HepG2 (cell line): ENCODE measurements around the gene KCNMA1. TPM values are rescaled to one million over a fixed set of nuclear protein-coding genes. Genes with fewer than 3 reads are reported as not detected.

Experiments
- ATAC-seq: fragments of 200-7000 bp; cut with Tn5 transposase; 3 replicates; pipeline ENCODE4 v1.9.1; 2020; ENCODE audit warnings: mild to moderate bottlenecking, moderate library complexity
- BruUV-seq: library from RNA; stranded (reverse); fragments of 400-500 nt; replicated peaks from 2 replicates; lab custom pipeline; 2021; lab: Mats Ljungman, UMichigan
- CTCF ChIA-PET: fragments of 300-600 bp; formaldehyde crosslinking; extraction: SDS; loops from one replicate; lab custom pipeline; 2021; ENCODE audit warnings: low total read pairs, inconsistent platforms, low intra/inter-chr PET ratio; lab: Yijun Ruan, JAX
- POLR2A ChIA-PET: fragments of 350-600 bp; sonication (Branson Sonifier 250); formaldehyde crosslinking; loops from one replicate; lab custom pipeline; 2020; ENCODE audit warnings: antibody characterized with exemption, inconsistent platforms; lab: Yijun Ruan, JAX
- DNase-seq: peaks from one replicate; pipeline ENCODE4 v3.0.0-alpha.2; 2015; ENCODE audit warnings: low spot score
- FAIRE-seq: peaks from 3 replicates; lab custom pipeline; 2011; peaks lifted over from hg19 to GRCh38; lab: Jason Lieb, UNC
- H2AFZ ChIP-seq: one replicate; pipeline ENCODE4 v1.6.1; 2011; ENCODE audit warnings: low read length, inconsistent platforms
- H3K27ac ChIP-seq: fragments of 300-600 bp; 3 replicates; pipeline ENCODE4 v1.8.0; 2011; ENCODE audit warnings: mixed run types, mild to moderate bottlenecking, mixed read lengths, low read length, inconsistent platforms; ENCODE audit not compliant: insufficient read depth; ENCODE audit errors: extremely low read length
- H3K27me3 ChIP-seq, 2 experiments: fragments of 200-600 bp in 1 of 2; 2 replicates in 1 of 2; 3 replicates in 1 of 2; pipeline versions ENCODE4 v1.6.0 to v1.8.0; 2011; ENCODE audit warnings: low read length in 2 of 2, mild to moderate bottlenecking in 2 of 2, moderate library complexity in 2 of 2, inconsistent platforms in 1 of 2; ENCODE audit not compliant: insufficient read depth in 2 of 2, control insufficient read depth in 1 of 2
- H3K36me3 ChIP-seq, 2 experiments: fragments of 200-600 bp in 1 of 2; replicated peaks in 1 of 2; 2 replicates in 1 of 2; 3 replicates in 1 of 2; pipeline versions ENCODE4 v1.5.1 to v1.8.0; 2011; ENCODE audit warnings: low read length in 2 of 2, inconsistent platforms in 1 of 2; ENCODE audit not compliant: insufficient read depth in 2 of 2, control insufficient read depth in 1 of 2
- H3K4me1 ChIP-seq: 2 replicates; pipeline ENCODE4 v1.5.1; 2012; ENCODE audit warnings: low read length, inconsistent platforms; ENCODE audit not compliant: insufficient read depth
- H3K4me2 ChIP-seq: 2 replicates; pipeline ENCODE4 v1.6.0; 2011; ENCODE audit warnings: low read depth, low read length, inconsistent platforms
- H3K4me3 ChIP-seq, 3 experiments: fragments of 200-600 bp in 1 of 3; sonication (generic), shearing (Covaris generic) in 1 of 3; replicated peaks in 1 of 3; 2 replicates each; pipeline ENCODE4 v1.5.1; 2011 to 2016; ENCODE audit warnings: low read length in 3 of 3, inconsistent platforms in 2 of 3, low read depth in 2 of 3, mild to moderate bottlenecking in 2 of 3, control low read depth in 1 of 3, mixed read lengths in 1 of 3; ENCODE audit not compliant: insufficient read depth in 1 of 3
- H3K79me2 ChIP-seq: one replicate; pipeline ENCODE4 v1.6.1; 2011; ENCODE audit warnings: low read length, inconsistent platforms; ENCODE audit not compliant: insufficient read depth
- H3K9ac ChIP-seq: 2 replicates; pipeline ENCODE4 v1.6.0; 2011; ENCODE audit warnings: mild to moderate bottlenecking, low read depth, low read length, inconsistent platforms; ENCODE audit not compliant: insufficient read depth
- H3K9me3 ChIP-seq: 2 replicates; pipeline ENCODE4 v1.5.1; 2012; ENCODE audit warnings: mild to moderate bottlenecking, low read length
- H4K20me1 ChIP-seq: 2 replicates; pipeline ENCODE4 v1.6.0; 2011; ENCODE audit warnings: inconsistent platforms, mild to moderate bottlenecking, low read length, moderate library complexity; ENCODE audit not compliant: insufficient read depth
- ARNT ChIP-seq: fragments of 450-650 bp; IDR thresholded peaks from 2 replicates; pipeline ENCODE4 v1.6.1; 2017
- KDM1A ChIP-seq: IDR thresholded peaks from 2 replicates; pipeline ENCODE4 v1.6.1; 2016; ENCODE audit warnings: missing compliant biosample characterization
- MTA1 ChIP-seq: sonication (generic); formaldehyde crosslinking; IDR thresholded peaks from 2 replicates; pipeline ENCODE4 v1.4.0; 2020; ENCODE audit warnings: missing genetic modification reagents, mild to moderate bottlenecking, borderline replicate concordance
- SALL1 ChIP-seq: sonication (generic); formaldehyde crosslinking; IDR thresholded peaks from 2 replicates; pipeline ENCODE4 v1.8.0; 2022; ENCODE audit warnings: mild to moderate bottlenecking, missing genetic modification reagents
- SOX6 ChIP-seq, 2 experiments: fragments of 450-650 bp in 1 of 2; sonication (generic) in 1 of 2; formaldehyde crosslinking in 1 of 2; IDR thresholded peaks; 2 replicates each; pipeline versions ENCODE4 v1.4.0 to v1.6.1; 2017 to 2020; ENCODE audit warnings: antibody characterized with exemption in 1 of 2, mild to moderate bottlenecking in 1 of 2, missing genetic modification reagents in 1 of 2
- ZNF138 ChIP-seq: sonication (generic); formaldehyde crosslinking; IDR thresholded peaks from 2 replicates; pipeline ENCODE4 v1.5.0; 2020; ENCODE audit warnings: mild to moderate bottlenecking, low read depth, missing genetic modification reagents
- ZNF331 ChIP-seq: sonication (generic); formaldehyde crosslinking; IDR thresholded peaks from 2 replicates; pipeline ENCODE4 v1.4.0; 2020; ENCODE audit warnings: missing genetic modification reagents
- ZNF615 ChIP-seq: sonication (generic); formaldehyde crosslinking; IDR thresholded peaks from 2 replicates; pipeline ENCODE4 v1.5.0; 2020; ENCODE audit warnings: mild to moderate bottlenecking, missing genetic modification reagents, borderline replicate concordance
- ZNF652 ChIP-seq: IDR thresholded peaks from 2 replicates; pipeline ENCODE4 v1.6.1; 2016; ENCODE audit warnings: low read depth, borderline replicate concordance
- ZNF775 ChIP-seq: sonication (generic); formaldehyde crosslinking; IDR thresholded peaks from 2 replicates; pipeline ENCODE4 v1.4.0; 2020; ENCODE audit warnings: missing genetic modification reagents, mild to moderate bottlenecking, moderate library complexity, borderline replicate concordance
- ZNF776 ChIP-seq: sonication (generic); formaldehyde crosslinking; IDR thresholded peaks from 2 replicates; pipeline ENCODE4 v1.4.0; 2020; ENCODE audit warnings: mild to moderate bottlenecking, missing genetic modification reagents
- WGBS: methylation state at CpG from one replicate; pipeline ENCODE4 v1.1.6; 2017; ENCODE audit warnings: low lambda C conversion rate; 5-methylcytosine and 5-hydroxymethylcytosine counted together
- in situ Hi-C: cut with HindIII; loops from 2 replicates; pipeline ENCODE4 v1.10.0; 2017; ENCODE audit warnings: low pct_unique_long_range_greater_than_20kb; ENCODE audit not compliant: extremely low pct_ligation_motif_present
- intact Hi-C: fragments of 100-400 bp; cut with micrococcal nuclease; formaldehyde crosslinking; loops from one replicate; pipeline ENCODE4 v1.10.0; 2022; ENCODE audit not compliant: unreplicated experiment
- polyA plus RNA-seq, 8 experiments: library from polyadenylated mRNA; depleted of rRNA in 3 of 8; stranded (reverse) in 7 of 8; unstranded in 1 of 8; fragments of >200 nt; fragmentation: Illumina TruSeq in 4 of 8; extraction: Trizol in 4 of 8; gene quantifications; 2 replicates each; pipeline versions ENCODE4 v1.2.1 to v1.2.3, GENCODE V29; 2011 to 2016; ENCODE audit warnings: low read depth in 4 of 8, missing spikeins in 1 of 8, mixed read lengths in 1 of 8; ENCODE audit not compliant: insufficient read depth in 1 of 8
- total RNA-seq, 5 experiments: library from RNA; depleted of rRNA; stranded (reverse); fragments of >200 nt; fragmentation: Illumina TruSeq; extraction: Trizol; gene quantifications; 2 replicates each; pipeline ENCODE4 v1.2.3, GENCODE V29; 2016; ENCODE audit warnings: low read depth in 1 of 5
- TF ChIP-seq, protein P1 (sequence below): sonication (generic); formaldehyde crosslinking; IDR thresholded peaks from 2 replicates; pipeline ENCODE4 v1.5.0; 2020; ENCODE audit warnings: missing genetic modification reagents
- TF ChIP-seq, protein P2 (sequence below): sonication (generic); formaldehyde crosslinking; conservative IDR thresholded peaks from 2 replicates; pipeline ENCODE4 v1.4.0; 2020; ENCODE audit warnings: mild to moderate bottlenecking, missing genetic modification reagents, moderate library complexity

The KCNMA1 gene
- total and polyA plus RNA-seq, 2 of the 13 experiments (the other 11 are each of a cell fraction or from before 2014, with no cell fraction given) = 0.02 TPM; not detected in 1

DNA sequence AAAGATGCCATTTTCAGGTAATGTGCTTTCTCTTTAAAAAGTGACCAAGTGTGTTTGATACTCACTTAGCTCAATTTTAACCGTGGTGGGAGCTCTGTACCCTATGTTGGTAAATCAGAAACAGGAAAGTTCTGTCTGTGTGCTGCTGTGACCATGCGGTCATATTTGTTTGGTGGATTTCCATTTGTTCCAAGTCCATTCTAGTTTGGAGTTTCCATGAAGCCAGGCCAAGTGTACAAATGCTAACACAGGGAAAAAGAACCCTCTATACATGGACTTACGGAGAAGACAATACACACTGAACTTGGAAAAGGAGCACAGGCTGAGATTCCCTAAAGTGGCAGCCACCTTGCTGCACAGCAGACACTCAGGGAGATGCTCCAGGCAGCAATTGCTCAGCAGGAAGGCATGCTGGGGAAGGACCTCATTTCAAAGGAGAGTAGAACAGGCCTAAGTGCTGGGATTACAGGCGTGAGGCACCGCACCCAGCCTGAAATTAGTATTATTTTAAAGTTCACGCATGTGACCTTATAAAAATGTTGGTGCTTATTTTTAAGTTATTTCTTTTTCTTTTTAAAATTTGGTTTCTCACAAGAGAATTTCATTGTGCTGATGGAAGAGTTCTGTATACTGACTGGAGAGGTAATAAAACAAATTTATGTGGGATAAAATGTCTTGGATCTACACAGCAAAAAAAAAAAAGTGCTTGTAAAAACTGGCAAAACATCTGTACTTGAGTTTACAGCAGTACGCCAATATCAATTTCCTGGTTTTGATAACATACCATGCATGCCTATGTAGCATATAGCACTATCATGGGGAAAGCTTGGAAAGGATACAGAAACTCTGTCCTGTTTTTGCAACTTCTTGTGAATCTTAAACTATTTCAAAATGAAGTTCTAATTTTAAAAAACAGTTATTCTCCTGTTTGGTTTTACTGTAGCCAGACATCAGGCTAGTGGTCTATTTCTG is 436.2 kb downstream of the KCNMA1 start:
- no peaks in the 10 kb centered on the region for H4K20me1 ChIP-seq
- ChIA-PET CTCF (no interaction called here), POLR2A (no interaction called here)
- H3K27ac ChIP-seq = no peak overlapping the region
- no peaks in the 10 kb centered on the region for H3K79me2 ChIP-seq
- H3K9ac ChIP-seq = no peak overlapping the region
- H3K4me1 ChIP-seq = no peaks in the 10 kb centered on the region
- 24% methylated on average over 7 of the region's 7 CpGs for WGBS
- no peak overlapping the region for H2AFZ ChIP-seq
- no peak overlapping the region for H3K4me2 ChIP-seq
- DNase-seq = no peak
- H3K27me3 ChIP-seq = peaks cover 2 to 29% of the 10 kb centered on the region in 2 experiments
- no peaks in the 10 kb centered on the region for H3K36me3 ChIP-seq
- intact Hi-C loops = no loop called here
- TF ChIP-seq, protein P1, sequence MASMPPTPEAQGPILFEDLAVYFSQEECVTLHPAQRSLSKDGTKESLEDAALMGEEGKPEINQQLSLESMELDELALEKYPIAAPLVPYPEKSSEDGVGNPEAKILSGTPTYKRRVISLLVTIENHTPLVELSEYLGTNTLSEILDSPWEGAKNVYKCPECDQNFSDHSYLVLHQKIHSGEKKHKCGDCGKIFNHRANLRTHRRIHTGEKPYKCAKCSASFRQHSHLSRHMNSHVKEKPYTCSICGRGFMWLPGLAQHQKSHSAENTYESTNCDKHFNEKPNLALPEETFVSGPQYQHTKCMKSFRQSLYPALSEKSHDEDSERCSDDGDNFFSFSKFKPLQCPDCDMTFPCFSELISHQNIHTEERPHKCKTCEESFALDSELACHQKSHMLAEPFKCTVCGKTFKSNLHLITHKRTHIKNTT (CRISPR knock-in tag) = no peak
- TF ChIP-seq, all 625 proteins: peak for 0
- no peak for ATAC-seq
- H3K9me3 ChIP-seq = peaks cover 5% of the 10 kb centered on the region; the same call in 1 of the 2 replicates
- no peak overlapping the region for H3K4me3 ChIP-seq
- in situ Hi-C loops = no loop called here
- no TSS peak for BruUV-seq
- no peak for FAIRE-seq

DNA sequence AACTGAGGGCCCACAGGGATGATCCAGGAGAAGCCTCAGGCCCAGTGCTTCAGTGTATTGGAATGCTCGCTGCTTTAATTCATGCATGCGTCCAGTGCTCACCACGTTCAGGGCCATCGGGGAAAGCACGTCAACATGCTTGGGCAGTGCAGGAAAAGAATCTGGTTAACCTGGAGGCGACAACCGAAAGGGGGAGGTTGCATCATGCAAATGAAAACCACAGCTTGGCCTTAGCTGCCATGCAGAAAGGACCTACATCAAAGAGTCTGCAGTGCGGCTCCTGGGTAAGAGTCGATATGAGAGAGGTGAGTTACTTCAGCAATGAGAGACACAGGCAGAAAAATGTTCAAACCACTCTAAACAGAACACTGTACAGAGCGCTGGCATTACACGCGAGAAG is 440.1 kb downstream of the KCNMA1 start:
- no peak overlapping the region for H3K9ac ChIP-seq
- peaks cover 2 to 34% of the 10 kb centered on the region in 2 experiments; a peak in 4 of 5 replicates for H3K27me3 ChIP-seq
- DNase-seq (no peak), ATAC-seq (no peak), FAIRE-seq (no peak)
- H3K4me3 ChIP-seq = no peak overlapping the region
- in situ Hi-C loops (no loop called here), intact Hi-C loops (no loop called here)
- BruUV-seq = no TSS peak
- H3K79me2 ChIP-seq = no peaks in the 10 kb centered on the region
- H2AFZ ChIP-seq = no peak overlapping the region
- H3K27ac ChIP-seq = no peak overlapping the region
- no peaks in the 10 kb centered on the region for H3K4me1 ChIP-seq
- no peaks in the 10 kb centered on the region for H4K20me1 ChIP-seq
- WGBS = 43% methylated on average over 12 of the region's 12 CpGs
- H3K36me3 ChIP-seq = no peaks in the 10 kb centered on the region
- POLR2A ChIA-PET = no interaction called here
- H3K9me3 ChIP-seq = no peaks in the 10 kb centered on the region
- CTCF ChIA-PET = no interaction called here
- H3K4me2 ChIP-seq = no peak overlapping the region
- TF ChIP-seq ZNF652 = no peak
- no peak for TF ChIP-seq SOX6 (IDR thresholded peaks at IDR 0.05)
- TF ChIP-seq SOX6 (CRISPR knock-in tag; IDR thresholded peaks at IDR 0.05) = no peak
- TF ChIP-seq SALL1 = no peak
- no peak for TF ChIP-seq ZNF615 (CRISPR knock-in tag)
- TF ChIP-seq ZNF776 = no peak
- no peak for TF ChIP-seq KDM1A (CRISPR knock-in tag)
- TF ChIP-seq ZNF775 (CRISPR knock-in tag) = no peak
- TF ChIP-seq MTA1 (CRISPR knock-in tag) = no peak
- TF ChIP-seq, protein P2, sequence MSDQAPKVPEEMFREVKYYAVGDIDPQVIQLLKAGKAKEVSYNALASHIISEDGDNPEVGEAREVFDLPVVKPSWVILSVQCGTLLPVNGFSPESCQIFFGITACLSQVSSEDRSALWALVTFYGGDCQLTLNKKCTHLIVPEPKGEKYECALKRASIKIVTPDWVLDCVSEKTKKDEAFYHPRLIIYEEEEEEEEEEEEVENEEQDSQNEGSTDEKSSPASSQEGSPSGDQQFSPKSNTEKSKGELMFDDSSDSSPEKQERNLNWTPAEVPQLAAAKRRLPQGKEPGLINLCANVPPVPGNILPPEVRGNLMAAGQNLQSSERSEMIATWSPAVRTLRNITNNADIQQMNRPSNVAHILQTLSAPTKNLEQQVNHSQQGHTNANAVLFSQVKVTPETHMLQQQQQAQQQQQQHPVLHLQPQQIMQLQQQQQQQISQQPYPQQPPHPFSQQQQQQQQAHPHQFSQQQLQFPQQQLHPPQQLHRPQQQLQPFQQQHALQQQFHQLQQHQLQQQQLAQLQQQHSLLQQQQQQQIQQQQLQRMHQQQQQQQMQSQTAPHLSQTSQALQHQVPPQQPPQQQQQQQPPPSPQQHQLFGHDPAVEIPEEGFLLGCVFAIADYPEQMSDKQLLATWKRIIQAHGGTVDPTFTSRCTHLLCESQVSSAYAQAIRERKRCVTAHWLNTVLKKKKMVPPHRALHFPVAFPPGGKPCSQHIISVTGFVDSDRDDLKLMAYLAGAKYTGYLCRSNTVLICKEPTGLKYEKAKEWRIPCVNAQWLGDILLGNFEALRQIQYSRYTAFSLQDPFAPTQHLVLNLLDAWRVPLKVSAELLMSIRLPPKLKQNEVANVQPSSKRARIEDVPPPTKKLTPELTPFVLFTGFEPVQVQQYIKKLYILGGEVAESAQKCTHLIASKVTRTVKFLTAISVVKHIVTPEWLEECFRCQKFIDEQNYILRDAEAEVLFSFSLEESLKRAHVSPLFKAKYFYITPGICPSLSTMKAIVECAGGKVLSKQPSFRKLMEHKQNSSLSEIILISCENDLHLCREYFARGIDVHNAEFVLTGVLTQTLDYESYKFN = no peak
- TF ChIP-seq ARNT = no peak
- no peak for TF ChIP-seq ZNF331
- TF ChIP-seq ZNF138 (CRISPR knock-in tag) = no peak
